H1 (cell line): ENCODE measurements around the gene PSORS1C2. TPM values are rescaled to one million over a fixed set of nuclear protein-coding genes. Genes with fewer than 3 reads are reported as not detected.
A peak's percentile ranks its signal among the peaks of the same experiment; 100 is the strongest.

Experiments used
- CTCF ChIA-PET: fragments of 300-600 bp; sonication (Branson Sonifier 250); formaldehyde crosslinking; loops from one replicate; lab custom pipeline; 2021; ENCODE audit not compliant: partially characterized antibody; lab: Charles Lee
- POLR2A ChIA-PET: fragments of 300-600 bp; sonication (Branson Sonifier 250); formaldehyde crosslinking; loops from one replicate; lab custom pipeline; 2021; ENCODE audit warnings: inconsistent platforms; ENCODE audit not compliant: partially characterized antibody; lab: Charles Lee
- DNase-seq, 2 experiments: peaks; one replicate each; pipeline versions ENCODE4 v3.0.0 to v3.0.0-alpha.2; 2010 to 2022; ENCODE audit warnings: low spot score in 2 of 2, low read depth in 1 of 2, mixed read lengths in 1 of 2
- FAIRE-seq: peaks from 2 replicates; lab custom pipeline; 2011; peaks lifted over from hg19 to GRCh38; lab: Jason Lieb, UNC
- H2AFZ ChIP-seq: 2 replicates; pipeline ENCODE4 v1.8.1; 2012; ENCODE audit warnings: low read length, inconsistent platforms
- H2AK5ac ChIP-seq: 2 replicates; pipeline ENCODE4 v1.6.1; 2013; ENCODE audit warnings: low read depth, low read length
- H2BK120ac ChIP-seq: replicated peaks from 2 replicates; pipeline ENCODE3; 2013; ENCODE audit warnings: low read depth, low read length, inconsistent platforms
- H2BK12ac ChIP-seq: 2 replicates; pipeline ENCODE4 v1.6.1; 2013; ENCODE audit warnings: low read depth, low read length
- H2BK15ac ChIP-seq: 2 replicates; pipeline ENCODE4 v1.6.1; 2013; ENCODE audit warnings: low read length
- H2BK20ac ChIP-seq: 2 replicates; pipeline ENCODE4 v1.6.1; 2013; ENCODE audit warnings: low read length
- H2BK5ac ChIP-seq: 2 replicates; pipeline ENCODE4 v1.6.1; 2013; ENCODE audit warnings: low read depth, low read length
- H3K14ac ChIP-seq: 2 replicates; pipeline ENCODE4 v1.6.1; 2013; ENCODE audit warnings: inconsistent platforms; ENCODE audit not compliant: insufficient read length
- H3K18ac ChIP-seq: 2 replicates; pipeline ENCODE4 v1.6.1; 2013; ENCODE audit warnings: low read length; ENCODE audit errors: extremely low read depth
- H3K23ac ChIP-seq: 2 replicates; pipeline ENCODE4 v1.6.1; 2013; ENCODE audit warnings: inconsistent platforms; ENCODE audit not compliant: insufficient read length
- H3K23me2 ChIP-seq: 2 replicates; pipeline ENCODE4 v1.6.1; 2013; ENCODE audit warnings: low read depth, low read length
- H3K27ac ChIP-seq: 2 replicates; pipeline ENCODE4 v1.6.1; 2011; ENCODE audit warnings: low read depth, low read length, inconsistent platforms
- H3K27me3 ChIP-seq, 4 experiments: replicated peaks in 1 of 4; 1 replicate in 1 of 4; 2 replicates in 3 of 4; pipeline versions ENCODE4 v1.6.1 to v1.8.1; 2011 to 2013; ENCODE audit warnings: low read length in 3 of 4, mild to moderate bottlenecking in 3 of 4, inconsistent platforms in 2 of 4, mixed read lengths in 2 of 4, moderate library complexity in 1 of 4; ENCODE audit not compliant: control insufficient read depth in 3 of 4, insufficient read depth in 3 of 4; ENCODE audit errors: extremely low read depth in 1 of 4
- H3K36me3 ChIP-seq, 4 experiments: 2 replicates each; pipeline versions ENCODE4 v1.6.1 to v1.8.1; 2011 to 2013; ENCODE audit warnings: mild to moderate bottlenecking in 4 of 4, low read length in 3 of 4, moderate library complexity in 2 of 4, control low read depth in 1 of 4, inconsistent platforms in 1 of 4; ENCODE audit not compliant: insufficient read depth in 4 of 4, control insufficient read depth in 2 of 4
- H3K4ac ChIP-seq: replicated peaks from 2 replicates; pipeline ENCODE3; 2013; ENCODE audit warnings: low read length, low read depth, mixed read lengths, inconsistent platforms; ENCODE audit not compliant: insufficient read length
- H3K4me1 ChIP-seq, 4 experiments: replicated peaks in 1 of 4; 1 replicate in 1 of 4; 2 replicates in 3 of 4; pipeline versions ENCODE4 v1.6.1 to v1.8.1; 2011 to 2013; ENCODE audit warnings: low read length in 3 of 4, inconsistent platforms in 2 of 4, mixed read lengths in 1 of 4; ENCODE audit not compliant: insufficient read depth in 4 of 4, control insufficient read depth in 3 of 4
- H3K4me2 ChIP-seq, 2 experiments: 2 replicates each; pipeline versions ENCODE4 v1.6.1 to v1.8.1; 2011 to 2013; ENCODE audit warnings: low read depth in 2 of 2, low read length in 2 of 2, control low read depth in 1 of 2, inconsistent platforms in 1 of 2, mild to moderate bottlenecking in 1 of 2; ENCODE audit not compliant: insufficient read depth in 1 of 2
- H3K4me3 ChIP-seq, 4 experiments: fragments of 200-600, 300-600 bp in 1 of 4; sonication (generic), shearing (Covaris generic), sonication (Bioruptor Twin) in 1 of 4; 2 replicates each; pipeline versions ENCODE4 v1.5.1 to v1.8.1; 2011 to 2016; ENCODE audit warnings: low read length in 4 of 4, low read depth in 3 of 4, control low read depth in 2 of 4, inconsistent platforms in 2 of 4, mild to moderate bottlenecking in 2 of 4, mixed read lengths in 1 of 4, moderate library complexity in 1 of 4; ENCODE audit not compliant: insufficient read depth in 2 of 4; ENCODE audit errors: extremely low read depth in 1 of 4
- H3K56ac ChIP-seq: replicated peaks from 2 replicates; pipeline ENCODE3; 2013; ENCODE audit warnings: low read depth, mild to moderate bottlenecking, mixed read lengths, low read length, inconsistent platforms; ENCODE audit not compliant: insufficient read length
- H3K79me1 ChIP-seq: 2 replicates; pipeline ENCODE4 v1.6.1; 2013; ENCODE audit warnings: low read depth, low read length, control low read depth
- H3K79me2 ChIP-seq, 2 experiments: 2 replicates each; pipeline versions ENCODE4 v1.6.1 to v1.8.1; 2012 to 2013; ENCODE audit warnings: low read length in 2 of 2, mild to moderate bottlenecking in 2 of 2, inconsistent platforms in 1 of 2; ENCODE audit not compliant: insufficient read depth in 2 of 2, control insufficient read depth in 1 of 2
- H3K9ac ChIP-seq, 4 experiments: replicated peaks in 1 of 4; 1 replicate in 1 of 4; 2 replicates in 3 of 4; pipeline versions ENCODE4 v1.6.1 to v1.8.1; 2011 to 2013; ENCODE audit warnings: low read depth in 3 of 4, low read length in 3 of 4, control low read depth in 2 of 4, mild to moderate bottlenecking in 2 of 4, moderate library complexity in 2 of 4, inconsistent platforms in 1 of 4; ENCODE audit errors: extremely low read depth in 1 of 4
- H3K9me3 ChIP-seq, 2 experiments: 2 replicates each; pipeline versions ENCODE4 v1.6.1 to v1.8.1; 2012 to 2013; ENCODE audit warnings: mild to moderate bottlenecking in 2 of 2, moderate library complexity in 2 of 2, control low read depth in 1 of 2, inconsistent platforms in 1 of 2, low read depth in 1 of 2, low read length in 1 of 2, mixed read lengths in 1 of 2; ENCODE audit not compliant: insufficient read depth in 2 of 2
- H4K20me1 ChIP-seq, 2 experiments: replicated peaks in 1 of 2; 2 replicates each; pipeline versions ENCODE3 to v1.8.1; 2011 to 2013; ENCODE audit warnings: inconsistent platforms in 2 of 2, low read length in 2 of 2, mild to moderate bottlenecking in 1 of 2; ENCODE audit not compliant: insufficient read depth in 2 of 2, control insufficient read depth in 1 of 2
- H4K5ac ChIP-seq: 2 replicates; pipeline ENCODE4 v1.6.1; 2013; ENCODE audit warnings: low read length, low read depth, mixed read lengths, inconsistent platforms; ENCODE audit not compliant: insufficient read length
- H4K8ac ChIP-seq: 2 replicates; pipeline ENCODE4 v1.8.0; 2013; ENCODE audit warnings: mild to moderate bottlenecking, moderate library complexity, low read length, inconsistent platforms; ENCODE audit not compliant: insufficient read depth; ENCODE audit errors: extremely low read depth
- H4K91ac ChIP-seq: replicated peaks from 2 replicates; pipeline ENCODE3; 2013; ENCODE audit warnings: low read length, mixed read lengths, inconsistent platforms; ENCODE audit not compliant: insufficient read length
- ATF3 ChIP-seq: IDR thresholded peaks from 2 replicates; pipeline ENCODE4 v1.6.1; 2011; ENCODE audit warnings: low read depth, mild to moderate bottlenecking, low read length; ENCODE audit not compliant: insufficient read depth
- EP300 ChIP-seq, 2 experiments: IDR thresholded peaks; 1 replicate in 1 of 2; 2 replicates in 1 of 2; pipeline ENCODE4 v1.6.1; 2011 to 2012; ENCODE audit warnings: low read depth in 2 of 2, low read length in 2 of 2, mild to moderate bottlenecking in 2 of 2, borderline replicate concordance in 1 of 2, inconsistent platforms in 1 of 2, moderate library complexity in 1 of 2
- EZH2 ChIP-seq: fragments of 200-600 bp; sonication (generic); IDR thresholded peaks from 2 replicates; pipeline ENCODE4 v1.7.1; 2012; ENCODE audit warnings: low read depth, mild to moderate bottlenecking, moderate library complexity, low read length, inconsistent platforms; ENCODE audit not compliant: severe bottlenecking
- PHF8 ChIP-seq: fragments of 200-600 bp; sonication (generic); conservative IDR thresholded peaks from 2 replicates; pipeline ENCODE4 v1.7.1; 2012; ENCODE audit warnings: low read depth, mild to moderate bottlenecking, inconsistent platforms, low read length, moderate library complexity
- SIRT6 ChIP-seq: IDR thresholded peaks from one replicate; pipeline ENCODE4 v1.7.1; 2012; ENCODE audit warnings: low read length, inconsistent platforms
- SRF ChIP-seq: IDR thresholded peaks from 2 replicates; pipeline ENCODE4 v1.6.1; 2011; ENCODE audit warnings: mild to moderate bottlenecking, low read depth, low read length, moderate library complexity
- TEAD4 ChIP-seq: IDR thresholded peaks from 2 replicates; pipeline ENCODE4 v1.6.1; 2012; ENCODE audit warnings: low read depth, low read length, inconsistent platforms, mixed read lengths
- WGBS, 2 experiments: shearing (Covaris generic) in 1 of 2; methylation state at CpG; one replicate each; pipeline versions ENCODE4 v1.1.6 to v1.1.7; 2013 to 2015; ENCODE audit warnings: low lambda C conversion rate in 2 of 2, mixed read lengths in 2 of 2, inconsistent platforms in 1 of 2, low coverage in 1 of 2, missing lambda C conversion rate in 1 of 2; ENCODE audit not compliant: insufficient replicate concordance in 2 of 2, insufficient coverage in 1 of 2, insufficient read length in 1 of 2; ENCODE audit errors: extremely low coverage in 1 of 2, missing lambda C conversion rate in 1 of 2; 5-methylcytosine and 5-hydroxymethylcytosine counted together
- polyA plus RNA-seq, 7 experiments: library from polyadenylated mRNA; depleted of rRNA in 3 of 7; stranded (reverse) in 5 of 7; unstranded in 2 of 7; fragments of >200 nt in 5 of 7; fragments of 200-250 nt in 2 of 7; gene quantifications; 1 replicate in 5 of 7; 2 replicates in 1 of 7; 4 replicates in 1 of 7; pipeline versions ENCODE4 v1.2.1 to v1.2.3, GENCODE V29; 2011 to 2013; ENCODE audit warnings: missing spikeins in 2 of 7, mixed read lengths in 2 of 7
- total RNA-seq: library from RNA; stranded (reverse); fragmentation: NEBNext Ultra II Directional; extraction: Animal tissue kit (Norgen Biotek cat#: 25700); gene quantifications from 2 replicates; pipeline ENCODE4 v1.2.1, GENCODE V29; 2021
- TF ChIP-seq, protein P1 (sequence below), 3 experiments: IDR thresholded peaks; 1 replicate in 2 of 3; 2 replicates in 1 of 3; pipeline versions ENCODE4 v1.5.1 to v1.6.1; 2011; ENCODE audit warnings: low read length in 3 of 3, mild to moderate bottlenecking in 3 of 3, inconsistent platforms in 2 of 3, low read depth in 1 of 3, moderate library complexity in 1 of 3; ENCODE audit not compliant: insufficient read depth in 1 of 3; ENCODE audit errors: control extremely low read depth in 1 of 3

PSORS1C2 gene
- total and polyA plus RNA-seq, 2 of the 8 experiments (the other 6 are each of a cell fraction or from before 2014, with no cell fraction given): 0.11 TPM; not detected in 1

DNA sequence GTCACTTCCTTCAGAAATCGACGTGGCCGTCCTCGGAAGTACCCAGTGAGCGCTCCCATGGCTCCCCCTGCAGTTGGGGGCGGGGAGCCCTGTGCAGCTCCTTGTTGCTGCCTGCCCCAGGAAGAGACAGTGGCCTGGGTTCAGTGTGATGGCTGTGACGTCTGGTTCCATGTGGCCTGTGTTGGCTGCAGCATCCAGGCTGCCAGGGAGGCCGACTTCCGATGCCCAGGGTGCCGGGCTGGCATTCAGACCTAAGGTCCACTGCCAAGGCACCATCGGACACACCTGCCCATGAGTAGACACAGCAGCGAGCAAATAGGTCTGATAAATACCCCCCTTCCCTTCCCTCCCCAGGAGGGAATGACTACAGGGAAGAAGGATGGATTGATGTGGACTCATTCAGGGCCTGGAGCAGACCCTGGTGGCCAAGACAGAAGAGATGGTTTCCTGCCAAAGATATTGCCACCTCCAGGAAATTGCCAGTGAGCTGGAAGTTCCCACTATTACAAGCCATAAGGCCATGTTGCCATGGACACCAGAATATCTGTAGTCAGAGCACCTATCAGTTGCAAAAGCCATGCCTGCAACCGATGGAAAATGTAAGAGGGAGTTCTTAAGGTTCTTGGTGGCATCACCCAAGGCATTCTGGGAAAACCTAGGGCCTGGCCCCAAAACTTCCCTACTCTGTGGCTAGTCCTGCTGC is 23.7 kb upstream of the PSORS1C2 start:
- H3K4me1 ChIP-seq: peaks cover 0 to 21% (median 10%) of the 10 kb centered on the region in 4 experiments; a peak in 6 of 7 replicates
- no peak for TF ChIP-seq EZH2
- TF ChIP-seq SIRT6: no peak
- TF ChIP-seq SRF: no peak
- TF ChIP-seq EP300 (IDR thresholded peaks at IDR 0.05; ENCODE audit: borderline replicate concordance in 1 of 2, low read depth in 2 of 2, low read length in 2 of 2): no peak
- TF ChIP-seq, protein P1, sequence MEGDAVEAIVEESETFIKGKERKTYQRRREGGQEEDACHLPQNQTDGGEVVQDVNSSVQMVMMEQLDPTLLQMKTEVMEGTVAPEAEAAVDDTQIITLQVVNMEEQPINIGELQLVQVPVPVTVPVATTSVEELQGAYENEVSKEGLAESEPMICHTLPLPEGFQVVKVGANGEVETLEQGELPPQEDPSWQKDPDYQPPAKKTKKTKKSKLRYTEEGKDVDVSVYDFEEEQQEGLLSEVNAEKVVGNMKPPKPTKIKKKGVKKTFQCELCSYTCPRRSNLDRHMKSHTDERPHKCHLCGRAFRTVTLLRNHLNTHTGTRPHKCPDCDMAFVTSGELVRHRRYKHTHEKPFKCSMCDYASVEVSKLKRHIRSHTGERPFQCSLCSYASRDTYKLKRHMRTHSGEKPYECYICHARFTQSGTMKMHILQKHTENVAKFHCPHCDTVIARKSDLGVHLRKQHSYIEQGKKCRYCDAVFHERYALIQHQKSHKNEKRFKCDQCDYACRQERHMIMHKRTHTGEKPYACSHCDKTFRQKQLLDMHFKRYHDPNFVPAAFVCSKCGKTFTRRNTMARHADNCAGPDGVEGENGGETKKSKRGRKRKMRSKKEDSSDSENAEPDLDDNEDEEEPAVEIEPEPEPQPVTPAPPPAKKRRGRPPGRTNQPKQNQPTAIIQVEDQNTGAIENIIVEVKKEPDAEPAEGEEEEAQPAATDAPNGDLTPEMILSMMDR (IDR thresholded peaks at IDR 0.05; ENCODE audit: control extremely low read depth in 1 of 3, insufficient read depth in 1 of 3, low read depth in 1 of 3, low read length in 3 of 3): peak; percentile 24 to 40 (median 36); a peak in 3 of 4 replicates
- TF ChIP-seq PHF8: no peak
- TF ChIP-seq TEAD4: no peak
- no peak for TF ChIP-seq ATF3

More for the DNA sequence above, 23.7 kb upstream of the PSORS1C2 start:
- Histone ChIP-seq H3K4me3 (no peak overlapping the region), H3K9me3 (no peaks in the 10 kb centered on the region), H4K91ac (peak overlapping the region; percentile 25), H3K36me3 (peaks cover 14 to 38% (median 23%) of the 10 kb centered on the region in 4 experiments), H4K8ac (no peak overlapping the region; the same call in none of the 2 replicates), H3K18ac (no peak overlapping the region), H2AFZ (no peak overlapping the region), H3K56ac (no peak overlapping the region), H3K4ac (no peak overlapping the region), H2BK120ac (no peak overlapping the region), H3K79me2 (peaks cover 2 to 22% of the 10 kb centered on the region in 2 experiments; a peak in 3 of 4 replicates), H4K20me1 (peaks cover 2 to 13% of the 10 kb centered on the region in 2 experiments), H2BK15ac (no peak overlapping the region), H2AK5ac (no peak overlapping the region), H3K23ac (no peak overlapping the region), H2BK20ac (no peak overlapping the region), H2BK12ac (no peak overlapping the region; the same call in 1 of the 2 replicates), H3K79me1 (peaks cover 6% of the 10 kb centered on the region), H3K23me2 (peaks cover 11% of the 10 kb centered on the region), H3K27ac (no peak overlapping the region), H3K27me3 (no peaks in the 10 kb centered on the region), H2BK5ac (0 out of 2 replicates have a peak overlapping the region, but pooled peaks have one; percentile 6), H3K9ac (no peak overlapping the region), H3K14ac (no peak overlapping the region), H3K4me2 (no peak overlapping the region), H4K5ac (no peak overlapping the region)
- WGBS, 2 experiments: 81% methylated on average over 13 of the region's 13 CpGs; no CpG with 5 or more reads in 1 of the 2 experiments
- CTCF ChIA-PET: interaction anchor here (0.6 to 6.3 kb wide), 10 partner anchors 8 to 204 kb away, joined by 3 to 45 read pairs (median 3); no protein-coding TSS in a partner anchor
- POLR2A ChIA-PET: interaction anchor here (0.5 to 68.5 kb wide), 12 partner anchors 6 to 332 kb away, joined by 3 to 2251 read pairs (median 4); partner anchors contain the start of genes CCHCR1, CDSN, DDR1 and POU5F1
- DNase-seq: peak in 1 of 2 experiments; percentile 69
- FAIRE-seq: no peak
